HG02759 (cell line): ENCODE measurements around the gene MRPS17.

Experiments
- ATAC-seq: cut with Tn5 transposase; IDR thresholded peaks from one replicate; pipeline ENCODE4 v1.9.1; 2021; ENCODE audit warnings: mild to moderate bottlenecking, moderate library complexity; ENCODE audit not compliant: unreplicated experiment

The MRPS17 gene

DNA sequence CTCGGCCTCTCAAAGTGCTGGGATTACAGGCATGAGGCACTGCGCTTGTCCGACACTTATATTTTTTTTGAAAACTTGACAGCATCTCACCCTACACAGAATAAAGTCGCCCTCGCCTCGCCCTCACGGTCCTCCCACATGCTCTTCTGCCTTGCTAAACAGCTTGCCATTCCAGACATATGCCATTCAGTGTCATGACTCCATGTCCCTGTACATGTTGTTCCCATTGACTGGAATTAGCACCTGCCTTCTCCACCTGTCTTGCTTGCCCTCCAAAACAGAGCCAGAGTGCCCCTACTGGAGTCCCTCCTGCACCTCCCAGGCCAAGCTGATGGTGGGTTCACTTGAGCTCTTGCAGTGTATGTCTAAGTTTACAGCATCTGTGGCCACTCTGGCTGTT is 18.9 kb downstream of the MRPS17 start:
- no peak for ATAC-seq

DNA sequence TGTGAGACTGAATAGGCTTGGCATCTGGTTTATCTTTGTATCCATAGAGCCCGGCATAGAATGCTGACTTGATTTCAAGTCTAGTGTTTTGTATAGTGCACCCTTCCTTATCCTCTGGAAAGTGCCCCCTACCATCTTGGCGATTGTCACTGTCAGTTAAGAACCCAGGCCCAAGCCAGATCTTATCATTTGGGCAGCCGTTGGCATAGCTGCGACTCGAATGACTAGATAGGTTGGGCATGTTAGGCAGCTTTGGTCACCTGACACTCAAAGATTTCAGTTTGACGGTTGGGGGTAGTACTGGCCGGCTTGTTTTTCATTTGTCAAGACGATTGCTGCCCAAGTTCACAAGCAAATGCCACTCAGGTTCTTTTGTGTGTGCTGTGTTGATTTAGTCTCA is 19.3 kb downstream of the MRPS17 start:
- no peak for ATAC-seq

DNA sequence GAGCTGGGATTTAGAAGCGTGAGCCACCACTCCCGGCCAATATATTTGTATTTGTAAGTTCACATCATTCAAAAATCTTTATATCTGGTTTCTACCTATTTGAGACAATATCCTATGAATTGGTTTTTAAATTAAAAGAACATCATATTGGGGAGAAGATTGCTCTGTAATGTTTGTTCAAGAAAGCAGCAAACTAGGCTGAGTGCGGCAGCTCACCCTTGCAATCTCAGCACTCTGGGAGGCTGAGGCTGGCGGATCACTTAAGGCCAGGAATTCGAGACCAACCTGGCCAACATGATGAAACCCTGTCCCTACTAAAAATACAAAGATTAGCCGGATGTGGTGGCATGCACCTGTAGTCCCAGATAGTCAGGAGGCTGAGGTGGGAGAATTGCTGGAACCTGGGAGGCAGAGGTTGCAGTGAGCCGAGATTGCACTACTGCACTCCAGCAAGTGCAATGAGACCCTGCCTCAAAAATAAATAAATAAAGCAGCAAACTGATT is 22.1 kb downstream of the MRPS17 start:
- ATAC-seq: no peak

DNA sequence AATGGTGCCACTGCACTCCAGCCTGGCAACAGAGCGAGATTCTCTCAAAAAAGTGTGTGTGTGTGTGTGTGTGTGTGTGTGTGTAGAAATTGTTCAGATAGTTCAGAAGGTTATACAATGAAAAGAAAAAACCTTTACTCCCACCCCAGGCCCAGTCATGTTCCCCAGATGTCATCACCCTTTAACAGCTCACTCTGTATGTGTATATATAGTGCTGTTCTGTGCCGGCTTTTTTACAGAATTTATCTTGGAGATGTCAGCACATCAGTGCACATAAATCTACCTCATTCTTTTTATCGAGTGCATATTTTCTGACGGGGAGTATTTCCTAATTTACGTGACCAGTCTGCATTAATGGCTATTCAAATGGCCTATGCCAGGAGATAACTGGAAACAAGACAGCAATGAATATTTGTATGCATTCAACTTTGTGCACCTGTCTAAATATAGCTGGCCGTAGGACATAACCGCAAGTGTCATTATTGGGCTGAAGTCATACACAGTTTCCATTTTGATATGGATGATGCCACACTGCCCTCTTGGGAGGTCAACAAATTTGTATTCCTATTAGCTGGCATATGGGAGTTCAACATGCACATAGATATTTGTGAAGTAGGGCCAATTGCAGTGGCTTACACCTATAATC is 24.4 kb downstream of the MRPS17 start:
- no peak for ATAC-seq

DNA sequence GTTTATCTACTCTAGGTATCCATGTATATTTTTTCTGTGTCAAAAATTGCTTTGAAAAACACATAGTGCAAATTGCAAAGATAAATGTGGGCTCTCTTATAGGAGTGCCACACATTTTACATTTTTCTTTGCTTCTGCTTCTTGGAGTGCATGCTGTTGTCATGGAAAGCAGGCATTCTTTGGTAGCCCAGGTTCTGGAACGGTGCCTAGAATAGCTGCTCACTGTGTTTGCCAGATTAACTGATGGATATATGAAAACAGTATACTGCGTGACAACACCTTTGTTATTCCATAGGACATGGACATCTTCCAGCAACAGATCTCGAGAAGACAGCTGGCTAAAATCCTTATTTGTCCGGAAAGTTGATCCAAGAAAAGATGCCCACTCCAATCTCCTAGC is 26.2 kb downstream of the MRPS17 start:
- no peak for ATAC-seq

DNA sequence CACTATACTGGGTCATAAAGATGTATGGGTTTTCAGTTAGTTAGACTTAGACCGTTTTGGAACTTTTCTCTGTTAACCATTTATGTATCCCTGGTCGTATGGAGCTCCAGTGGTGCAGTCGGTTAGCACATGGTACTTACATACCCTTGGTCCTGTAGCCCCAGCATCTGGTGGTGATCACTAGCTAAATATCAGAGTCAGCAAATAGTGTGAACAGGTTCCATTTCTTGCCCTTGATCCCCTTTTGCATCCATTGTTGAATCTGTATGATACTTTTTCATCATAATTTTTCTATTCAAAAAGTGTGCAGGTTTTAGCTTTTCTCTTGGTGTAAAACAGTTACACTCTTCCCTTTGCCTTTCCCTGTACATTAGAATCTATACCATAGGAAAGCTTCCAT is 28.6 kb downstream of the MRPS17 start:
- ATAC-seq: no peak

DNA sequence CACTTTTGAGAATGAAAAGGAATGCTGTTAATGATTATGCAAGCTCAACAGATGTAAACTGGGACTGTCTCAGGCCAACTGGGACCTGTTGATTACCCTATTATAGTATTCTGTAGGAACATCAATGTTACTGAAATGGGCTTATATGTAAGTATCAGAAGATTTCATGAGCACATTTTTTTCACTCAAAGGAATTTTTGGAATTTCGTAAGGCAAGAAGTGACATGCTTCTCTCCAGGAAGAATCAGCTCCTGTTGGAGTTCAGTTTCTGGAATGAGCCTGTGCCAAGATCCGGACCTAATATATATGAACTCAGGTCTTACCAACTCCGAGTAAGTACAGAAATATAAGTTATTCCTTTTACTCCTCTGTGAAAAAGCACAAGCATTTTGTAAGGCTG is 31.9 kb downstream of the MRPS17 start:
- no peak for ATAC-seq

DNA sequence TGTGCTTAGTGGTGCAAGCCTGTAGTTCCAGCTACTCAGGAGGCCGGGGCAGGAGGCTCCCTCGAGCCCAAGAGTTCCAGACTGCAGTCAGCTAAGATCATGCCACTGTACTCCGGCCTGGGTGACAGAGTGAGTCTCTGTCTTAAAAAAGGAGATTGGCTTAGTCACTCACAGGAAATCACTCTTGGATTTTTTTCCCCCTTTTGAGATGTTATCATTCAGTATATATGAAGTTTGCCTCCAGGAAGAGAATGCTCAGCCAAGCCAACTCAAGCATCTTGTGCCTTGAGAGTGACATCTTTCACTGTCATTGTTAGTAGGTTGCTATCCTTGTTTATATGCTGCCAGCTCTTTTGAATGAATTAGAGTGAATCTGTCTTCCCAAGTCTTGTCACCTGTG is 40.7 kb downstream of the MRPS17 start:
- ATAC-seq: no peak

DNA sequence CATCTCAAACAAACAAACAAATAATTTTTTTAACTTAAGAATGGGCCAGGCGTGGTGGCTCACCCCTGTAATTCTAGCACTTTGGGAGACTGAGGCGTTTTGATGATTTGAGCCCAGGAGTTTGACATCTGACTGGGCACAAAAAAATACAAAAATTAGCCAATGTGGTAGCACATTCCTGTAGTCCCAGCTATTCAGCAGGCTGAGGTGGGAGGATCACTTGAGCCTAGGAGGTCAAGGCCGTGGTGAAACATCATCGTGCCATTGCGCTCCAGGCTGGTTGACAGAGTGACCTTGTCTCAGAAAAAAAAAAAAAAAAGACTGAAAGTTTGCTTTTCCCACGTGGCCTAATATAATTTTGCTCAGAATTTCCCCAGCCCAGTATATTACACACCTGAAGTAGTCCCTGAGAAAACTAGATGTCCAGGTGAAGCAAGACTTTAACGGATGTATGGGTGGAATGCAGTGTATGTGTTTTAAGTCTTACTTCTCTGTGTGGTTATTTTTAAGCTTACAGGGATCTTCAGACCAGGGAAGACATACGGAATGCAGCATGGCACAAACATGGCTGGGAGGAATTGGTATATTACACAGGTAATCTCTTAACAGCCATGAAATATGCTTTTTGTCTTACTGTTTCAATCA is 45.3 kb downstream of the MRPS17 start:
- no peak for ATAC-seq

DNA sequence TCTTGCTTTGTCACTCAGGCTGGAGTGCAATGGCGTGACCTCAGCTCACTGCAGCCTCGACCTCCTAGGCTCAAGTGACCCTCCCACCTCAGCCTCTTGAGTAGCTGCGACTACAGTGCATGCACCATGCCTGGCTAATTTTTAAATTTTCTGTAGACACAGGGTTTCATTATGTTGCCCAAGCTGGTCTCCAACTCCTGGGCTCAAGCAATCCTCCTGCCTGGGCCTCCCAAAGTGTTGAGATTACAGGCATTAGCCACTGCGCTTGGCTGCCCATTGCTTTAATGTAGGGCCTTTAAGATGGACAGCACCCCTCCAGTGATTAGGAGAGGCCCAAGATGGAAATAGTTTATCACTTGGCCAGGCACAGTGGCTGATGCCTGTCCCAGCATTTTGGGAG is 52.1 kb downstream of the MRPS17 start:
- no peak for ATAC-seq
